Posterior vena cava (tissue), 2 donors: Measurements from ENCODE around the gene AP1M1. TPM values are rescaled to one million over a fixed set of nuclear protein-coding genes. Genes with fewer than 3 reads are reported as not detected.
"Not testable (repeated sequence)": the region's sequence is repeated elsewhere in the genome, so short reads cannot be mapped to it uniquely, and the experiment has no call there.

Source experiments
- DNase-seq: peaks from one replicate; pipeline ENCODE4 v3.0.0-alpha.2; 2020; ENCODE audit warnings: low spot score
- intact Hi-C, 2 donors: fragments of 100-400 bp; cut with DNase I; formaldehyde crosslinking; loops; one replicate each; pipeline versions ENCODE4 v1.14.1 to v1.14.2; 2022 to 2023
- total RNA-seq, 2 donors: library from RNA; stranded (reverse); fragmentation: NEBNext Ultra II Directional; extraction: Animal tissue kit (Norgen Biotek cat#: 25700); gene quantifications; one replicate each; pipeline ENCODE4 v1.2.1, GENCODE V29; 2021
- donor health status: DM: yes; HTN: yes; CAD: no.
- donor health status: DM: yes; HTN: yes; CAD: no.

Gene AP1M1
- total RNA-seq, 2 donors from 2014 or later = 59.4 to 66.4 TPM

DNA sequence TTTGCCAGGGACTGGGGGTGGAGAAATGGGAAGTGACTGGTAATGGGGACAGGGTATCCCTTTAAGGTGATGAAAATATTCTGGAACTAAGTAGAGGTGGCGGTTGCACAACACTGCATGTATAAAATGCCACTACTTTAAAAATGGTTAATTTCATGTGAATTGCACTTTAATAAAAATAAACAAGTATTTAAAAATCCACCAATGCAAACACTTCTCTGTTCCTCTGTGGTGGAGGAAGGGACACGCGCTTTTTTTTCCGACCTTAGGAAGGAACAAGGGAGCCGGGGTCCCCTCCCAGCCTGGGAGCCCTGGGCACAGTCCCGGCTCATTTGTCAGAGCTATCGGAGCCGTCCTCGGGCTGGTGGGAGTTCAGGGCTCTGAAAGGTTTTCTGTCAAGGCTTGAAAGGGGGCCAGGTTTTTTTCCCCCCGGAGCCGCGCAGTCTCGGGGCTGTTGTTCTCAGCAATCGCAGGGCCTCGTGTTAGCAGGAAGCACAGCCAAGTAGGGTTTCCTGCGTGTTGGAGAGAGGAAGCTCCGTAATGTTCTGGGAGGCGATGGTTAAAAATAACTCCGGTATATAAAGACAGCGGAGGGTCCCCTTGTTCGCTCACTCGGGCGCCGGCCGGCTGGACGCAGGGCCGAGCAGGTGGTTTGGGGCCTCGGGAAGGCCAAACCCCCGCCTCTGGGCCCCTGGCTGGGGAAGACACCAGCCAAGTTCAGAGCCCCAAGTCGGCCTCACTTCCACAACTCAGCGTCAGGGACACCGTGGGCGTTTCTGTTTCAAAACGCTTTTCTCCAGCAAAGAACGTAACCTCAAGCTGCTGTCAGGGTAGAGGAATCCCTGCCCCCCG, 85.7 kb downstream of the AP1M1 start:
- peak; percentile 95 for DNase-seq
- intact Hi-C loops = loop anchor here in 1 of 2 donors (5.0 kb wide), 1 partner anchor 39 kb away; the partner anchor contains the start of gene KLF2

DNA sequence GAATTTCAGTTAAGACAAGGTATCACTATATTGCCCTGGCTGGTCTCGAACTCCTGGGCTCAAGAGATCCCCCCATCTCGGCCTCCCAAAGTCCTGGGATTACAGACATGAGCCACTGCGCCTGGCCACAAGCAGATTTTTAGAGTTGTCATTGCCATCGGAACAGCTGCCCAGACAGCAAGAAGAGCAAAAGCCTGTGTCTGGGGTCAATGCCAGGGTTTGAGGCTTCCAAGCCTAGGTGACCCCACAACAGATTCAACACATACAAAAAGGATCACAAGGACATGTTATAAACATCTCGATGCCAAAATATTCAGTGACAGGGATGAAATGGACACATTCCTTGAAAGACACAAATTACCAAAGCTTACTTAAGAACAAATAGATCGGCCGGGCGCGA, 86.8 kb downstream of the AP1M1 start:
- intact Hi-C loops = loop anchor here in 1 of 2 donors (5.0 kb wide), 1 partner anchor 38 kb away; the partner anchor contains the start of gene KLF2

DNA sequence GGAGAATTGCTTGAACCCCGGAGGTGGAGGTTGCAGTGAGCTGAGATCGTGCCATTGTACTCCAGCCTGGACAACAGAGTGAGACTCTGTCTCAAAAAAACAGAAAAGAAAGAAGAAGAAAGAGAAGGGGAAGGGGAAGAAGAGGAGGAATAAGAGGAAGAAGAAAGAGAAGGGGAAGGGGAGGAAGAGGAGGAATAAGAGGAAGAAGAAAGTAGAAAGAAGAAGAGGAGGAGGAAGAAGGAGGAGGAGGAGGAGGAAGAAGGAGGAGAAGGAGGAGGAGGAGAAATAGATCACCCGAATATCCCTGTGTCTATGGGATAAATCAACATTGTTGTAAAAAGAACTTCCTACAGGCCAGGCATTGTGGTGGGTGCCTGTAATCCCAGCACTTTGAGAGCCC, 87.4 kb downstream of the AP1M1 start:
- not testable (repeated sequence) for DNase-seq
- intact Hi-C loops = loop anchor here in 1 of 2 donors (1.0 kb wide), 1 partner anchor 42 kb away; no protein-coding TSS in a partner anchor

More for the DNA sequence above, 86.8 kb downstream of the AP1M1 start:
- DNase-seq = no peak

DNA sequence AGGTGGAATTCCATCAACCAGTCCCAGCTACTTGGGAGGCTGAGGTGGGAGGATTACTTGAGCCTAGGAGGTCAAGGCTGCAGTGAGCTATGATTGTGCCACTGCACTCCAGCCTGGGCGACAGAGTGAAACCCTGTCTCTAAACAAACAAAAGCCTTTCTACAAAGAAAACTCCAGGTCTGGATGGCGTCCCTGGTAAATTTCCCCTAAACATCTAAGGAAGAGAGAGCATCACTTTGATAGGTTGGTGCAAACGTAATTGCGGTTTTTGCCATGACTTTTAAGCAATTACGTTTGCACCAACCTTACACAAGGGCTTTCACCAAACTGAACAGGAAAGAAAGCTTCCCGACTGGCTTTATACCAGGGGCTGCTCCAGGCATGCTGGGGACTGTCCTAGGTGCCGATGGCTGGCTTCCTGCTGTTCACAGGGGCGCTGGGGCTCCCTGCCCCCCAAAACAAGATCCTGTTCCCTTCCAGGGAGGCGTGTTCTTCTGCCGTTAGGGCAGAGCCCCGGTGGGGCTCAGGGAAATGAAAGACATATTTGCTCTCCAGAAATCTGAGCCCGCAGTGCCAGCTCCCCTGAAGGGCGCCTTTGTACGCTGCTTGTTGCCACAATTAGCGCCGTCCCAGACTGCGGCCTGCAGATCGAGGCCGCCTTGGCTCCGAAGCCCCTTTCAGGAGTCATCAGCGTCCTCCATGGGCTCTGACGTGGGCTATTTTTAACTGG, 88.2 kb downstream of the AP1M1 start:
- DNase-seq = no peak
- intact Hi-C loops = loop anchor here in 1 of 2 donors (1.0 kb wide), 1 partner anchor 41 kb away; no protein-coding TSS in a partner anchor

DNA sequence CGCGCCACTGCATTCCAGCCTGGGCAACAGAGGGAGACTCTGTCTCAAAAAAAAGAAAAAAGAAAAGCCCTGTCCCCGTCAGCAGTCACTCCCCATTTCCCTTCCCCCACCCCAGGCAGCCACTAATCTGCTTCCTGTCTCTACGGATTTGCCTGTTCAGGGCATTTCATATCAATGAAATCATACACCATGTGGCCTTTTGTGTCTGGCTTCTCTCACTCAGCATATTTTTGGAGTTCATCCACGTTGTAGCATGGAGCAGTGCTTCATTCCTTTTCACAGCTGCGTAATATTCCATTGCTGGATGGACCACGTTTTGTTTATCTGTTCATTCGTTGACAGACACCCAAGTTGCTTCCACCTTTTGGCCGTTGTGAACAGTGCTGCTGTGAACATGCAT, 90.8 kb downstream of the AP1M1 start:
- intact Hi-C loops = no loop called here
- no peak for DNase-seq

DNA sequence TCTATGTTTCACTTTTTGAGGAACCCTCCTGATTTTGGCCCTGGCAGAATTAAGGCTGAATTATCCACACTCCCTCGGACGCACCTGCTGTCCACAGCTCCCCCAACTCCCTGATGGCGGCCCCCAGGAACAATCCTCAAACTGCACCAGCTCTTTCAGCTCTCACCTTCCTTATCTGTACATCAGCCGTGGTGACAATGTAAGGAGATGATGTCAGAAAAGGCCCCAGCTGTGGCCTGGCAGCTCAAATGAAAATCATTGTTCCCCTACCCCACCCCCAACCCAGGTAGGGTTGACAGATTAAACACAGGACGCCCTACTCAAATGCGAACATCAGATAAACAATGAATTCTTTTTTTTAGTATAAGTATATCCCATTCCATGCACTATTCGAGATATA, 91.9 kb downstream of the AP1M1 start:
- intact Hi-C loops = no loop called here
- DNase-seq = no peak

DNA sequence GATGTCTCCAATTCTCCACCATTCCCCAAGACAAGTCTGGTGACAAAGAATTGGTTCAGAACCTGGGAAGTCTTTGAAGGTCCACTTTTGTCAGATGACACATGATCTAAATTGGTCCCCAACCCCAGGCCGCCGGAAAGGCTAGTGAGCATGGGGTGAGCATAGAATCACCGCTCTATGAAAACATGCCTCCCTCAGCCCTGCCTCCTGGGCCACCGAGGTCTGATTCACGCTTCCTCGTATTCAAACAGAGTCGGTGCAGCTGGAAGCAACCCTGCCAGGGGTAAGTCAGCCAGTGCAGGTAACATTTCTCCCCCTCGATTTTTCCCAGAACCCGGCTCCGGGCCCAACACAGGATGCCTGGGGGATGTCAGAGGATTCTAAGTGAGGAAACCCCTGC, 93.0 kb downstream of the AP1M1 start:
- no peak for DNase-seq
- intact Hi-C loops = no loop called here

DNA sequence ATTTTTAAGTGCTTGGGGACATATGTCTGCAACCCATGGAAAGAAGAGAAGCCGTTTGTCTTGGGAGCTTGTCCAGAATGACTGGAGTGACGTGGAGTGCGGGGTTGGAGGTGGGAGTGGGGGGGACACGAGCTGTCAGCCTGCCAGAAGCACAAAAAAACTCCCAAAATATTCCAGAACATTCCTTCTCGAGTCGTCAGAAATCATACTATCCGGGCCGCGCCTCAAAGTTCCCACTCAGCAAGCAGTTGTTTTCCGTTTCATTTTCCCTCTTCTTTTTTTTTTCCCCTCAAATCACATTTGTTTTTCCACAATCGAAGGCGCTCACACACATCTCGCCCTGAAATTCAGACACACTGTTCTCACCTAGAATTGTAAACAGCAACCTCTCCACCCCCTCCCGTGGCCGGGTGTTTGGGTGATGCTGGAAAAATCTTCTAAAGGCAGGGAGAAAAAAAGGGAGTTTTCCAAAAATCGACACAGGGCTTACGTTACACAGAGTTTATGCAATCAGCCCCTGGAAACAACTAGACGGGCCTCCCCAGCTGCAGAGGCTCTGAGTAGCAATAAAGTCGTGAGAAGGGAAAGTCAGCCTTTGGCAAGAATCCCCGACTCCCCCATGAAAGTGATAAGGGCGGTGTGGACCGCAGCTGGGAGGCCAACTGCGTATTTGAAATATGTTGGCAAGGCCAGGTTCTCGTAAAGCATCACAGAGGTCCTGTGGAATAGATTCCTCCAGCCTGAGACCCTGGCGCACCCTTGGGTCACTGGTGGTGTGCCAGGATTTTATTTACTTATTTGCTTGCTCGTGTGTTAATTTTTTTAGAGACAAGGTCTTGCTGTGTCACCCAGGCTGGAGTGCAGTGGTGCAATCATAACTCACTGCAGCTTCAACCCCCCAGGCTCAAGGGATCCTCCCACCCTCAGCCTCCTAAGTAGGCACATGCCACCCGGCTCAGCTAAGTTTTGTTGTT, 95.7 kb downstream of the AP1M1 start:
- intact Hi-C loops = loop anchor here in 1 of 2 donors (2.0 kb wide), 1 partner anchor 19 kb away; no protein-coding TSS in a partner anchor

DNA sequence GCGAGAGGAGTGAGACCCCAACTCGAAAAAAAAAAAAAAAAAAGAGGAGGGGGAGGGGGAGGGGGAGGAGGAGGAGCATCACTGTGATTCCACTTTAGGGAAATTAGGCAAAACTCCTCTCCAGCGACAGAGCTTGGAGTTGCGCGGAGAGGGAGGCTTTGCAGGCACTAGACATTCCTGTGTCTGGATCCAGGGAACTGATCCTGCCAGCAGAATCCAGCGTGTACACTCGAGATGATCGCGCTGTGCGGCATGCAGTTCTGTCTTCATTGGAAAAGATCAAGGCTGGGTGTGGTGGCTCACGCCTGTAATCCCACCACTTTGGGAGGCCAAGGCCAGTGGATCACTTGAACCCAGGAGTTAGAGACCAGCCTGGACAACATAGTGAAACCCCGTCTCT, 97.3 kb downstream of the AP1M1 start:
- intact Hi-C loops = loop anchor here in 1 of 2 donors (2.0 kb wide), 1 partner anchor 18 kb away; no protein-coding TSS in a partner anchor
- DNase-seq = peak; percentile 86

More for the DNA sequence above, 95.7 kb downstream of the AP1M1 start:
- peak; percentile 91 for DNase-seq

Other genes with a start within 250 kb of the AP1M1 start
- not detected for gene OR10H4, start 248.9 kb upstream of the AP1M1 start, total RNA-seq
- 1,000 to 10,000 TPM; 1,050 to 1,475 TPM for gene TPM4, start 121.4 kb upstream of the AP1M1 start, total RNA-seq
- 10 to 100 TPM; 53.5 to 58.3 TPM for gene RAB8A, start 86.0 kb upstream of the AP1M1 start, total RNA-seq
- gene HSH2D, start 54.2 kb upstream of the AP1M1 start, total RNA-seq = 1 to 10 TPM in 1 of 2 donors, under 1 TPM in 1; 0.81 to 1.1 TPM
- not detected for gene CIB3, start 24.4 kb upstream of the AP1M1 start, total RNA-seq
- 10 to 100 TPM; 46.4 to 47.8 TPM for gene FAM32A, start 12.5 kb upstream of the AP1M1 start, total RNA-seq
- gene KLF2, start 126.9 kb downstream of the AP1M1 start, total RNA-seq = 100 to 1,000 TPM in 1 of 2 donors, 10 to 100 TPM in 1; 97.8 to 208 TPM